Stomach (tissue), 9 donors: ENCODE results near the gene ARHGAP26. TPM values are rescaled to one million over a fixed set of nuclear protein-coding genes. Genes with fewer than 3 reads are reported as not detected.

Source experiments
- DNase-seq, 2 donors: peaks; one replicate each; pipeline versions ENCODE4 v3.0.0 to v3.0.0-alpha.2; 2013 to 2019
- H3K27ac ChIP-seq, 5 donors: fragments of 200-600 bp in 4 of 5; sonication (generic) in 4 of 5; one replicate each; pipeline ENCODE4 v1.5.1; 2013 to 2019; ENCODE audit warnings: mild to moderate bottlenecking in 1 of 5, moderate library complexity in 1 of 5
- H3K27me3 ChIP-seq, 3 donors: fragments of 200-600 bp; sonication (generic); one replicate each; pipeline ENCODE4 v1.5.1; 2017 to 2019; ENCODE audit warnings: mixed run types in 1 of 3
- H3K36me3 ChIP-seq, 4 donors: fragments of 200-600 bp; sonication (generic); 1 replicate in 3 of 4; 2 replicates in 1 of 4; pipeline ENCODE4 v1.5.1; 2016 to 2019
- H3K4me1 ChIP-seq, 4 donors: fragments of 200-600 bp; sonication (generic); one replicate each; pipeline ENCODE4 v1.5.1; 2016 to 2019
- H3K4me3 ChIP-seq, 4 donors: fragments of 200-600 bp; sonication (generic) in 3 of 4; one replicate each; pipeline ENCODE4 v1.5.1; 2016 to 2019; ENCODE audit warnings: mild to moderate bottlenecking in 1 of 4
- H3K9me3 ChIP-seq, 4 donors: fragments of 200-600 bp; sonication (generic); one replicate each; pipeline ENCODE4 v1.5.1; 2016 to 2019
- EP300 ChIP-seq: sonication (generic); formaldehyde crosslinking; IDR thresholded peaks from one replicate; pipeline ENCODE4 v1.6.1; 2017; ENCODE audit warnings: antibody characterized with exemption
- POLR2A ChIP-seq, 4 donors: fragments of 450-650 bp; IDR thresholded peaks; one replicate each; pipeline ENCODE4 v1.6.1; 2016; ENCODE audit warnings: antibody characterized with exemption in 4 of 4, control low read depth in 2 of 4, mild to moderate bottlenecking in 1 of 4, moderate library complexity in 1 of 4
- POLR2AphosphoS5 ChIP-seq, 3 donors: sonication (generic); formaldehyde crosslinking; IDR thresholded peaks; one replicate each; pipeline ENCODE4 v1.6.1; 2016; ENCODE audit warnings: antibody characterized with exemption in 3 of 3
- WGBS, 5 donors: extraction: QIAGEN DNeasy Blood & Tissue Kit in 3 of 5; methylation state at CpG; one replicate each; pipeline versions ENCODE4 v1.1.5 to v1.1.7; 2013 to 2018; 5-methylcytosine and 5-hydroxymethylcytosine counted together
- intact Hi-C: fragments of 100-400 bp; cut with DNase I; formaldehyde crosslinking; loops from one replicate; pipeline ENCODE4 v1.15.1; 2023; ENCODE audit warnings: low total_unique reads
- polyA plus RNA-seq, 3 donors: library from polyadenylated mRNA; stranded (reverse); fragments of 200-250 nt; gene quantifications; one replicate each; pipeline ENCODE4 v1.2.3, GENCODE V29; 2013
- total RNA-seq, 5 donors: library from RNA; depleted of rRNA; stranded (reverse); fragments of >200 nt; gene quantifications; one replicate each; pipeline versions ENCODE4 v1.1.0 to v1.2.3, GENCODE V29; 2014 to 2016
- TF ChIP-seq, protein P1 (sequence below), 7 experiments: fragments of 450-650 bp in 4 of 7; fragments of 200-600 bp in 3 of 7; sonication (generic) in 3 of 7; IDR thresholded peaks; one replicate each; pipeline ENCODE4 v1.5.1; 2016 to 2019; ENCODE audit warnings: antibody characterized with exemption in 7 of 7, control low read depth in 2 of 7, mild to moderate bottlenecking in 1 of 7
- donor health status: healthy with polysubstance abuse.
- donor health status: Bipolar disorder and iron deficiency.
- donor health status: healthy.

The ARHGAP26 gene
- total and polyA plus RNA-seq, 8 donors: 4.0 to 115 (median 34.1) TPM

DNA sequence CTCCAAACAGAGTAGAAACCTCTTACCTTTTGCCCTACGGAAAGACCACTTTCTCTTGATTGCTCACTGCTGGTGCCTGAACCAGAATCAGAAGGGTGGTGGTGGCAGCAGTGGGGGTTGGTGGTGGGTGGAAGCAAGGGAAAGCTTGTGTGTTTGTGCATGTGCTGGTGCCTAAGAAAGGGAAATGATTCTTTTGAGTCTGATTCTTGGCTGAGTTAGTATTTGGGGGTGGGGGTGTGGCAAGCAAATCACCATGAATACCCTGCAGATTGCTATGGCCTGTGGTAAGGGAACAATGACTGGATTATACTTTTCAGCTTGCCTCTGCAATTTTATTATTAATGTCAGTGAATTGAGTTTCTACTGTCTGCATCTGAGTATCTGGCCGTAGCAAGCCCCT lies 106.6 kb downstream of the ARHGAP26 start:
- Histone ChIP-seq H3K4me1 (peaks cover 33 to 69% (median 54%) of the 10 kb centered on the region in 4 donors), H3K9me3 (no peaks in the 10 kb centered on the region), H3K4me3 (no peak overlapping the region), H3K27me3 (no peaks in the 10 kb centered on the region), H3K27ac (no peak overlapping the region), H3K36me3 (peaks cover 0 to 20% (median 6%) of the 10 kb centered on the region in 4 donors)
- no peak for DNase-seq
- TF ChIP-seq, protein P1, sequence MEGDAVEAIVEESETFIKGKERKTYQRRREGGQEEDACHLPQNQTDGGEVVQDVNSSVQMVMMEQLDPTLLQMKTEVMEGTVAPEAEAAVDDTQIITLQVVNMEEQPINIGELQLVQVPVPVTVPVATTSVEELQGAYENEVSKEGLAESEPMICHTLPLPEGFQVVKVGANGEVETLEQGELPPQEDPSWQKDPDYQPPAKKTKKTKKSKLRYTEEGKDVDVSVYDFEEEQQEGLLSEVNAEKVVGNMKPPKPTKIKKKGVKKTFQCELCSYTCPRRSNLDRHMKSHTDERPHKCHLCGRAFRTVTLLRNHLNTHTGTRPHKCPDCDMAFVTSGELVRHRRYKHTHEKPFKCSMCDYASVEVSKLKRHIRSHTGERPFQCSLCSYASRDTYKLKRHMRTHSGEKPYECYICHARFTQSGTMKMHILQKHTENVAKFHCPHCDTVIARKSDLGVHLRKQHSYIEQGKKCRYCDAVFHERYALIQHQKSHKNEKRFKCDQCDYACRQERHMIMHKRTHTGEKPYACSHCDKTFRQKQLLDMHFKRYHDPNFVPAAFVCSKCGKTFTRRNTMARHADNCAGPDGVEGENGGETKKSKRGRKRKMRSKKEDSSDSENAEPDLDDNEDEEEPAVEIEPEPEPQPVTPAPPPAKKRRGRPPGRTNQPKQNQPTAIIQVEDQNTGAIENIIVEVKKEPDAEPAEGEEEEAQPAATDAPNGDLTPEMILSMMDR (IDR thresholded peaks at IDR 0.05): no peak
- TF ChIP-seq POLR2AphosphoS5 (IDR thresholded peaks at IDR 0.05): no peak
- TF ChIP-seq EP300: no peak
- no peak for TF ChIP-seq POLR2A (IDR thresholded peaks at IDR 0.05)
- WGBS, 5 donors: 76 to 90% (median 86%) methylated on average over 2 of the region's 2 CpGs
- intact Hi-C loops: no loop called here

DNA sequence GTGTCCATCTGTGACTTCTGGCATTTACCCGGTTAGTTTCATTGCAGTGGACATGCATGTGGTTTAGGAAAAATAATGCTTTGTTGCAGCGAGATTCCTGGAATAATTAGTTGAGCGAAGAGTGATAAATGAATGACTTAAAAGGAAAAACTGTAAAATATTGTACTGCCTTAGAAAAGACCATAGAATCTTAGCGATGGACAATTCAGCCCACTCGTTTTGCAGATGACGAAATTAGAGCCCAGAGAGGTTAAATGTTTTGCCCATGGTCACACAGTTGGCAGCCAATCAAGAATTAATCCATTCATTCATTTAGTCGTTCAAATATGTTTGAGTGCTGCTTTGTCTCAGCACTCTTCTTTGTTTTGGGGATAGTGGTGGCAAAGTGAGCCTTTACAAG lies 107.9 kb downstream of the ARHGAP26 start:
- H3K27ac ChIP-seq: no peak overlapping the region
- DNase-seq: no peak
- H3K27me3 ChIP-seq: no peaks in the 10 kb centered on the region
- intact Hi-C loops: no loop called here
- TF ChIP-seq, protein P1 (IDR thresholded peaks at IDR 0.05): no peak
- TF ChIP-seq POLR2A (IDR thresholded peaks at IDR 0.05): no peak
- TF ChIP-seq EP300: no peak
- TF ChIP-seq POLR2AphosphoS5 (IDR thresholded peaks at IDR 0.05): no peak
- H3K4me3 ChIP-seq: no peak overlapping the region
- H3K9me3 ChIP-seq: no peaks in the 10 kb centered on the region
- WGBS, 5 donors: 76 to 81% (median 78%) methylated on average over 7 of the region's 7 CpGs
- H3K36me3 ChIP-seq: peaks cover 0 to 33% (median 11%) of the 10 kb centered on the region in 4 donors
- H3K4me1 ChIP-seq: peaks cover 21 to 67% (median 42%) of the 10 kb centered on the region in 4 donors

DNA sequence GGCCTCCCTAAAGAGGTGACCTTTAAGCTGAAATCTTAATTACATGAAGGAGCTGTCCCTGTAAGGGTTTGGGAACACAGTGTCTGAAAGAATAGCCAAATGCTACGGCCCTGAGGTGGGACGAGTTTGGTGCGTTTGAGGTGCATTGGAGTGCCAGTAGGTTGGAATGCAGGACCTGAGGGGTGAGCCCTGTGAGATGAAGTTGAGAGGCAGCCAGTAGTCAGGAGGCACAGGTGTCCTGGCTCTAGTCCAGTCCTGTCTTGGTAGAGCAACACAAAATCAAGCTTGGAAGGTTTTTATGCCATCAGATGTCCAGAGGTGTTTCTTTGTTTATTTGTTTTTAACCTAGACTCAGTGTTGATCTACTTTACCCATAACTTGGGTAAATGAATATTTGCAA lies 108.5 kb downstream of the ARHGAP26 start:
- intact Hi-C loops: no loop called here
- 42 to 70% (median 53%) methylated on average over 3 of the region's 3 CpGs for WGBS, 5 donors
- TF ChIP-seq, protein P1 (IDR thresholded peaks at IDR 0.05): no peak
- TF ChIP-seq POLR2AphosphoS5 (IDR thresholded peaks at IDR 0.05): no peak
- no peak for TF ChIP-seq POLR2A (IDR thresholded peaks at IDR 0.05)
- TF ChIP-seq EP300: no peak

DNA sequence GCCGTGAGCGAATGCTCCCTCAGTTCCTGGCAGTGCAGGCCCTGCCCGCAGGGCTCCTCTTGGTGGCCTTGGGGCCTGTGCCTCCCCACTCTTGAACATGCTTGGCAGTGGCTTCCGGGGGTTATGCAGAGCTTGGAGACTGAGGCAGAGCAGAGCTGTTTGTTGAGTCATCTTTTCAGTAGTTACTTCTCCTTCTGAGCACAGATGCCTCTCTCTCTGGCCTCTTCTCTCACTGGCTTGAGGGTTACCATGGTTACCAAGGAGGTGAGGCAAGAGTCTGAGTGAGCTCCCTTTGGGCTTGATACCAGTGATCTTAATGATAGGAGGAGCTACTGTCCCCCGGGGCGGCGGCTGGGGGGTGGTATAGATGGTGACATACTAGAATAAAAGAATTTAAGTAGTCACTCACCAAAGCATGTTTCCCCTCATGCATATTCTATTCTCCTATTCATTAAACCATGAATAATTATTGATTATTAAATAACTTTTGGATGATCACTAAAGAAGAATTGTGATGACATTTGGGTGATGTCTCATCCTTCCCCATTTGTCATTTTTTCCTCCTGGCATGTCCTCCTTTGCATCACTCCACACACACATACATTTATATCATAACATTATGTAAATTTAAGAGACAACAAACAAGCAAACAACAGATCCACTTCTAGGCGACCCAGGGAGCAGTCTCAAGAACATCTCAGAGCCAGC lies 111.1 kb downstream of the ARHGAP26 start:
- TF ChIP-seq POLR2A (IDR thresholded peaks at IDR 0.05): no peak

More for the DNA sequence above, 108.5 kb downstream of the ARHGAP26 start:
- H3K36me3 ChIP-seq: peaks cover 0 to 37% (median 13%) of the 10 kb centered on the region in 4 donors
- no peak overlapping the region for H3K27ac ChIP-seq
- no peak overlapping the region for H3K4me3 ChIP-seq
- H3K27me3 ChIP-seq: no peaks in the 10 kb centered on the region
- H3K9me3 ChIP-seq: no peaks in the 10 kb centered on the region
- DNase-seq: peak in 1 of 2 donors; percentile 61
- H3K4me1 ChIP-seq: peaks cover 15 to 66% (median 36%) of the 10 kb centered on the region in 4 donors

DNA sequence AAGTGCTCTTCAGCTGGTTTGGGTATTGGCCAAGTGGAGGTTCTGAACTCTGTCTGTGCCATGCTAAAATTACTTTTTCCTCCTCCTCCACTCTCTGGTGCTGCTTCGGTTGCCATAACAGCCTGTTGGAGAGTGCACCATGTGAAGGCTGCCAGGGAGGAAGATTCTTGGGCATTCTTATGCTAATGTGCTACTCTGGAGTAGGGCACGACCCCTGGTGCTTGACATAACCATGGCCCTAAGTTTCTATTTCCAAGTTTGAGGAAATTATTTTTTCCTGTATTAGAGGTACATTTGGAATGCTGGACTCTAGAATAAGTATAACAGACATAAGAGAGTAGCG lies 111.6 kb downstream of the ARHGAP26 start:
- no peak for DNase-seq
- Histone ChIP-seq H3K27me3 (no peaks in the 10 kb centered on the region), H3K9me3 (no peaks in the 10 kb centered on the region), H3K27ac (no peak overlapping the region), H3K4me3 (no peak overlapping the region), H3K4me1 (peaks cover 0 to 41% (median 9%) of the 10 kb centered on the region in 4 donors), H3K36me3 (peaks cover 0 to 45% (median 16%) of the 10 kb centered on the region in 4 donors)
- intact Hi-C loops: loop anchor here (5.0 kb wide), 1 partner anchor 164 kb away; no protein-coding TSS in a partner anchor
- WGBS, 5 donors: 57 to 84% (median 81%) methylated on average over 3 of the region's 3 CpGs
- no peak for TF ChIP-seq POLR2AphosphoS5 (IDR thresholded peaks at IDR 0.05)
- TF ChIP-seq, protein P1 (IDR thresholded peaks at IDR 0.05): no peak
- TF ChIP-seq EP300: no peak
- TF ChIP-seq POLR2A (IDR thresholded peaks at IDR 0.05): no peak

More for the DNA sequence above, 111.1 kb downstream of the ARHGAP26 start:
- Histone ChIP-seq H3K27me3 (no peaks in the 10 kb centered on the region), H3K27ac (no peak overlapping the region), H3K36me3 (peaks cover 0 to 45% (median 16%) of the 10 kb centered on the region in 4 donors), H3K4me3 (no peak overlapping the region), H3K9me3 (no peaks in the 10 kb centered on the region), H3K4me1 (peaks cover 0 to 45% (median 12%) of the 10 kb centered on the region in 4 donors)
- intact Hi-C loops: loop anchor here (5.0 kb wide), 1 partner anchor 164 kb away; no protein-coding TSS in a partner anchor
- DNase-seq: no peak
- 69 to 86% (median 80%) methylated on average over 8 of the region's 8 CpGs for WGBS, 5 donors
